ENCODE measurements around the gene APBA2.

The APBA2 gene

GRCh38 chr15:28962851-28963710 lies 77.3 kb downstream of the APBA2 start:
- no peak overlapping the region for H3K27ac Mint-ChIP-seq
- no peak overlapping the region for H3K4me3 Mint-ChIP-seq
- no peak for TF ChIP-seq CTCF (IDR thresholded peaks at IDR 0.05; ENCODE audit: unreplicated experiment in 3 of 3)
- no peaks in the 10 kb centered on the region for H3K27me3 Mint-ChIP-seq (ENCODE audit: low read depth)
- H3K4me1 Mint-ChIP-seq, result no peaks in the 10 kb centered on the region
- H3K36me3 Mint-ChIP-seq (ENCODE audit: low read depth), result no peaks in the 10 kb centered on the region
- peaks cover 2% of the 10 kb centered on the region for H3K9me3 Mint-ChIP-seq

- no peaks in the 10 kb centered on the region for H3K9me3 Mint-ChIP-seq
- no peak overlapping the region for H3K27ac Mint-ChIP-seq
- no peak for TF ChIP-seq CTCF (IDR thresholded peaks at IDR 0.05; ENCODE audit: unreplicated experiment in 3 of 3)
- no peak overlapping the region for H3K4me3 Mint-ChIP-seq
- H3K4me1 Mint-ChIP-seq, result no peaks in the 10 kb centered on the region
- H3K27me3 Mint-ChIP-seq (ENCODE audit: low read depth), result no peaks in the 10 kb centered on the region
- no peaks in the 10 kb centered on the region for H3K36me3 Mint-ChIP-seq (ENCODE audit: low read depth)
Measured at GRCh38 chr15:28963711-28964081, 77.9 kb downstream of the APBA2 start.

- H3K27me3 Mint-ChIP-seq (ENCODE audit: low read depth), result no peaks in the 10 kb centered on the region
- no peak overlapping the region for H3K27ac Mint-ChIP-seq
Measured at GRCh38 chr15:28964098-28964497, 78.3 kb downstream of the APBA2 start.

GRCh38 chr15:28967066-28967465 lies 81.3 kb downstream of the APBA2 start:
- Mint-ChIP-seq H3K9me3 (no peaks in the 10 kb centered on the region), H3K36me3 (ENCODE audit: low read depth) (no peaks in the 10 kb centered on the region)

More at GRCh38 chr15:28964098-28964497, 78.3 kb downstream of the APBA2 start:
- H3K4me1 Mint-ChIP-seq, result no peaks in the 10 kb centered on the region
- H3K36me3 Mint-ChIP-seq (ENCODE audit: low read depth), result no peaks in the 10 kb centered on the region
- TF ChIP-seq CTCF (IDR thresholded peaks at IDR 0.05; ENCODE audit: unreplicated experiment in 3 of 3), result no peak
- no peak overlapping the region for H3K4me3 Mint-ChIP-seq
- no peaks in the 10 kb centered on the region for H3K9me3 Mint-ChIP-seq

GRCh38 chr15:28967990-28968389 lies 82.2 kb downstream of the APBA2 start:
- Mint-ChIP-seq H3K4me3 (no peak overlapping the region), H3K4me1 (no peaks in the 10 kb centered on the region), H3K27ac (no peak overlapping the region), H3K36me3 (ENCODE audit: low read depth) (no peaks in the 10 kb centered on the region), H3K27me3 (ENCODE audit: low read depth) (no peaks in the 10 kb centered on the region), H3K9me3 (no peaks in the 10 kb centered on the region)
- no peak for TF ChIP-seq CTCF (IDR thresholded peaks at IDR 0.05; ENCODE audit: unreplicated experiment in 3 of 3)

More at GRCh38 chr15:28967066-28967465, 81.3 kb downstream of the APBA2 start:
- H3K27me3 Mint-ChIP-seq (ENCODE audit: low read depth), result no peaks in the 10 kb centered on the region
- H3K4me3 Mint-ChIP-seq, result no peak overlapping the region
- no peak overlapping the region for H3K27ac Mint-ChIP-seq
- no peak for TF ChIP-seq CTCF (IDR thresholded peaks at IDR 0.05; ENCODE audit: unreplicated experiment in 3 of 3)
- H3K4me1 Mint-ChIP-seq, result no peaks in the 10 kb centered on the region
